Endothelial cell of umbilical vein (primary cell): ENCODE data around the gene TEK. TPM values are rescaled to one million over a fixed set of nuclear protein-coding genes. Genes with fewer than 3 reads are reported as not detected.

ENCODE experiments used
- BruUV-seq: library from RNA; stranded (reverse); fragments of 400-500 nt; replicated peaks from 2 replicates; lab custom pipeline; 2021; lab: Mats Ljungman, UMichigan
- CTCF ChIA-PET: fragments of 300-600, 350-600 bp; sonication (Branson Sonifier 250); formaldehyde crosslinking; loops from one replicate; lab custom pipeline; 2021; ENCODE audit warnings: antibody characterized with exemption, inconsistent platforms; lab: Charles Lee
- POLR2A ChIA-PET: fragments of 300-600, 350-600 bp; sonication (Branson Sonifier 250); formaldehyde crosslinking; loops from one replicate; lab custom pipeline; 2021; ENCODE audit warnings: antibody characterized with exemption, inconsistent platforms; lab: Charles Lee
- DNase-seq: peaks from one replicate; pipeline ENCODE4 v3.0.0-alpha.2; 2011; ENCODE audit warnings: low read depth, low spot score
- FAIRE-seq: peaks from 2 replicates; lab custom pipeline; 2011; peaks lifted over from hg19 to GRCh38; lab: Jason Lieb, UNC
- H2AFZ ChIP-seq: 2 replicates; pipeline ENCODE4 v1.6.0; 2012; ENCODE audit warnings: low read depth, low read length, control low read depth, inconsistent platforms
- H3K27ac ChIP-seq: 2 replicates; pipeline ENCODE4 v1.5.1; 2011; ENCODE audit warnings: low read depth, mild to moderate bottlenecking, control low read depth, low read length, moderate library complexity; ENCODE audit not compliant: insufficient read depth
- H3K27me3 ChIP-seq, 2 experiments: 2 replicates each; pipeline versions ENCODE4 v1.6.0 to v1.6.1; 2011; ENCODE audit warnings: low read length in 2 of 2, mixed read lengths in 1 of 2; ENCODE audit not compliant: control insufficient read depth in 2 of 2, insufficient read depth in 2 of 2
- H3K36me3 ChIP-seq, 2 experiments: 2 replicates in 1 of 2; 3 replicates in 1 of 2; pipeline ENCODE4 v1.5.1; 2011; ENCODE audit warnings: low read length in 2 of 2, mild to moderate bottlenecking in 1 of 2, moderate library complexity in 1 of 2; ENCODE audit not compliant: control insufficient read depth in 2 of 2, insufficient read depth in 2 of 2; ENCODE audit errors: extremely low read depth in 1 of 2
- H3K4me1 ChIP-seq: 3 replicates; pipeline ENCODE4 v1.5.1; 2011; ENCODE audit warnings: mild to moderate bottlenecking, low read length; ENCODE audit not compliant: control insufficient read depth, insufficient read depth; ENCODE audit errors: extremely low read depth
- H3K4me2 ChIP-seq: 2 replicates; pipeline ENCODE4 v1.6.1; 2011; ENCODE audit warnings: low read length, control low read depth, mixed read lengths; ENCODE audit not compliant: insufficient read depth
- H3K4me3 ChIP-seq, 3 experiments: fragments of 200-600 bp in 1 of 3; sonication (generic), shearing (Covaris generic) in 1 of 3; replicated peaks in 1 of 3; 2 replicates each; pipeline ENCODE4 v1.5.1; 2011 to 2016; ENCODE audit warnings: control low read depth in 3 of 3, low read length in 3 of 3, mild to moderate bottlenecking in 2 of 3, inconsistent platforms in 1 of 3, low read depth in 1 of 3, moderate library complexity in 1 of 3; ENCODE audit not compliant: insufficient read depth in 1 of 3
- H3K79me2 ChIP-seq: 2 replicates; pipeline ENCODE4 v1.6.0; 2012; ENCODE audit warnings: low read length, inconsistent platforms; ENCODE audit not compliant: control insufficient read depth, insufficient read depth
- H3K9ac ChIP-seq: replicated peaks from 2 replicates; pipeline ENCODE3; 2011; ENCODE audit warnings: low read length, control low read depth; ENCODE audit not compliant: insufficient read depth; ENCODE audit errors: extremely low read depth
- H3K9me1 ChIP-seq: replicated peaks from 3 replicates; pipeline ENCODE4 v1.6.0; 2011; ENCODE audit warnings: mild to moderate bottlenecking, low read length; ENCODE audit not compliant: control insufficient read depth, insufficient read depth; ENCODE audit errors: extremely low read depth
- H3K9me3 ChIP-seq: replicated peaks from 2 replicates; pipeline ENCODE4 v1.5.1; 2012; ENCODE audit warnings: low read length, inconsistent platforms; ENCODE audit not compliant: control insufficient read depth, insufficient read depth
- H4K20me1 ChIP-seq: replicated peaks from 2 replicates; pipeline ENCODE3; 2011; ENCODE audit warnings: mild to moderate bottlenecking, low read length; ENCODE audit not compliant: control insufficient read depth, insufficient read depth; ENCODE audit errors: extremely low read depth
- EZH2 ChIP-seq: IDR thresholded peaks from 2 replicates; pipeline ENCODE4 v1.6.1; 2012; ENCODE audit warnings: borderline replicate concordance, low read depth, mild to moderate bottlenecking, moderate library complexity, low read length, inconsistent platforms; ENCODE audit not compliant: severe bottlenecking
- FOS ChIP-seq: IDR thresholded peaks from 2 replicates; pipeline ENCODE4 v1.6.1; 2011; ENCODE audit warnings: mild to moderate bottlenecking, low read length, moderate library complexity, borderline replicate concordance; ENCODE audit not compliant: insufficient read depth
- GATA2 ChIP-seq: IDR thresholded peaks from 2 replicates; pipeline ENCODE4 v1.7.0; 2011; ENCODE audit warnings: low read depth, mild to moderate bottlenecking, moderate library complexity, mixed read lengths, low read length; ENCODE audit not compliant: insufficient read length, insufficient read depth
- POLR2A ChIP-seq: IDR thresholded peaks from 2 replicates; pipeline ENCODE4 v1.6.1; 2012; ENCODE audit warnings: low read depth, mild to moderate bottlenecking, control low read depth, low read length
- POLR2AphosphoS5 ChIP-seq: IDR thresholded peaks from 2 replicates; pipeline ENCODE4 v1.6.1; 2012; ENCODE audit warnings: low read depth, mild to moderate bottlenecking, control low read depth, low read length, moderate library complexity; ENCODE audit not compliant: insufficient read depth
- dilution Hi-C: fragments of 300-500 bp; cut with MboI; formaldehyde crosslinking; loops from one replicate; pipeline ENCODE4 v1.15.0; 2019; ENCODE audit warnings: low sequenced_read_pairs; ENCODE audit not compliant: extremely low pct_ligation_motif_present
- intact Hi-C: fragments of 100-400 bp; cut with micrococcal nuclease; formaldehyde crosslinking; loops from one replicate; pipeline ENCODE4 v1.10.0; 2022
- polyA plus RNA-seq, 4 experiments: library from polyadenylated mRNA; depleted of rRNA in 3 of 4; stranded (reverse) in 3 of 4; unstranded in 1 of 4; fragments of >200 nt; gene quantifications; 2 replicates each; pipeline versions ENCODE4 v1.2.1 to v1.2.3, GENCODE V29; 2011 to 2012; ENCODE audit warnings: missing spikeins in 1 of 4
- total RNA-seq: library from RNA; stranded (reverse); gene quantifications from 2 replicates; pipeline ENCODE4 v1.2.3, GENCODE V29; 2021
- TF ChIP-seq, protein P1 (sequence below), 2 donors: IDR thresholded peaks; 1 replicate in 1 of 2; 2 replicates in 1 of 2; pipeline ENCODE4 v1.5.1; 2011; ENCODE audit warnings: low read length in 2 of 2, mild to moderate bottlenecking in 2 of 2, moderate library complexity in 2 of 2, control low read depth in 1 of 2, inconsistent platforms in 1 of 2, low read depth in 1 of 2; ENCODE audit not compliant: insufficient read depth in 1 of 2; ENCODE audit errors: extremely low read depth in 1 of 2
- TF ChIP-seq, protein P2 (sequence below): IDR thresholded peaks from 2 replicates; pipeline ENCODE4 v1.6.1; 2011; ENCODE audit not compliant: insufficient read depth, insufficient read length

The TEK gene
- total and polyA plus RNA-seq, 2 donors (not counting 3 experiments of a cell fraction or from before 2014, with no cell fraction given) = 26.9 to 44.1 TPM

DNA sequence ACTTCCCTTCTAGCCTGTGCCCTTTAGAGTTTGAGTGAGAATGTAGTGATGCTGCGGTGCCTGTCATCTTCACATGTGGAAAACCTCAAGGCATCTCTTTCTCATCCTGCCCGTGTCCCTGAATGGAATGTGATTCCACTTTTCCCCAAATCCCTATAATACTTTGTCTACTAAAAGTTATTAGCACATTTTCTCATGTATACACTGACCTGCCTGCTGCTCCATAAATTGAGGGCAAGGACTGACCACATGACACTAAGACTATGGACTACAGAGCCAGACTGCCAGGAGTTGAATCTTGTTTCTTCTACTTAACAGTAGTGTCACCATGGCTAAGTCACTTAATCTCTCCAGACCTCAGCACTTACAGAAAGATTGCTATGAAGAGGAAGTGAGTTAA, 93.0 kb downstream of the TEK start:
- Histone ChIP-seq H2AFZ (no peak overlapping the region), H3K4me1 (no peaks in the 10 kb centered on the region), H3K27me3 (no peaks in the 10 kb centered on the region), H3K27ac (no peak overlapping the region), H3K79me2 (no peaks in the 10 kb centered on the region), H3K4me2 (no peak overlapping the region), H3K4me3 (no peak overlapping the region), H3K9me1 (no peaks in the 10 kb centered on the region), H4K20me1 (no peaks in the 10 kb centered on the region), H3K9me3 (no peaks in the 10 kb centered on the region), H3K36me3 (peaks cover 25 to 31% of the 10 kb centered on the region in 2 experiments), H3K9ac (no peak overlapping the region)
- FAIRE-seq (no peak), DNase-seq (no peak)
- BruUV-seq = no TSS peak
- ChIA-PET CTCF (interaction anchor here (1.1 kb wide), 1 partner anchor 171 kb away, joined by 4 read pairs; no protein-coding TSS in a partner anchor), POLR2A (no interaction called here)
- TF ChIP-seq POLR2AphosphoS5 (no peak), POLR2A (no peak), GATA2 (no peak), FOS (no peak), EZH2 (no peak)
- TF ChIP-seq, protein P1, sequence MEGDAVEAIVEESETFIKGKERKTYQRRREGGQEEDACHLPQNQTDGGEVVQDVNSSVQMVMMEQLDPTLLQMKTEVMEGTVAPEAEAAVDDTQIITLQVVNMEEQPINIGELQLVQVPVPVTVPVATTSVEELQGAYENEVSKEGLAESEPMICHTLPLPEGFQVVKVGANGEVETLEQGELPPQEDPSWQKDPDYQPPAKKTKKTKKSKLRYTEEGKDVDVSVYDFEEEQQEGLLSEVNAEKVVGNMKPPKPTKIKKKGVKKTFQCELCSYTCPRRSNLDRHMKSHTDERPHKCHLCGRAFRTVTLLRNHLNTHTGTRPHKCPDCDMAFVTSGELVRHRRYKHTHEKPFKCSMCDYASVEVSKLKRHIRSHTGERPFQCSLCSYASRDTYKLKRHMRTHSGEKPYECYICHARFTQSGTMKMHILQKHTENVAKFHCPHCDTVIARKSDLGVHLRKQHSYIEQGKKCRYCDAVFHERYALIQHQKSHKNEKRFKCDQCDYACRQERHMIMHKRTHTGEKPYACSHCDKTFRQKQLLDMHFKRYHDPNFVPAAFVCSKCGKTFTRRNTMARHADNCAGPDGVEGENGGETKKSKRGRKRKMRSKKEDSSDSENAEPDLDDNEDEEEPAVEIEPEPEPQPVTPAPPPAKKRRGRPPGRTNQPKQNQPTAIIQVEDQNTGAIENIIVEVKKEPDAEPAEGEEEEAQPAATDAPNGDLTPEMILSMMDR (IDR thresholded peaks at IDR 0.05; ENCODE audit: extremely low read depth in 1 of 2, insufficient read depth in 1 of 2, low read depth in 1 of 2, low read length in 2 of 2) = no peak
- TF ChIP-seq, protein P2, sequence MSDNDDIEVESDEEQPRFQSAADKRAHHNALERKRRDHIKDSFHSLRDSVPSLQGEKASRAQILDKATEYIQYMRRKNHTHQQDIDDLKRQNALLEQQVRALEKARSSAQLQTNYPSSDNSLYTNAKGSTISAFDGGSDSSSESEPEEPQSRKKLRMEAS = no peak
- dilution Hi-C loops (no loop called here), intact Hi-C loops (no loop called here)
